ENCODE data around the gene OSTF1.
A peak's percentile ranks its signal among the peaks of the same experiment; 100 is the strongest.

The OSTF1 gene

GRCh38 chr9:75069171-75069570 is 19.1 kb upstream of the OSTF1 start:
- ATAC-seq (no peak), DNase-seq (no peak)
- Mint-ChIP-seq H3K27me3 (no peaks in the 10 kb centered on the region), H3K4me1 (peaks cover 30% of the 10 kb centered on the region), H3K4me3 (no peak overlapping the region), H3K9me3 (no peaks in the 10 kb centered on the region), H3K36me3 (ENCODE audit: low read depth) (peaks cover 4% of the 10 kb centered on the region), H3K27ac (peak overlapping the region; percentile 56)

GRCh38 chr9:75071530-75072122 is 16.7 kb upstream of the OSTF1 start:
- peak; percentile 88 for ATAC-seq
- no peak overlapping the region for H3K4me3 Mint-ChIP-seq
- H3K27me3 Mint-ChIP-seq = no peaks in the 10 kb centered on the region
- H3K27ac Mint-ChIP-seq = peak overlapping the region; percentile 63
- peaks cover 30% of the 10 kb centered on the region for H3K4me1 Mint-ChIP-seq
- H3K36me3 Mint-ChIP-seq (ENCODE audit: low read depth) = peaks cover 5% of the 10 kb centered on the region
- H3K9me3 Mint-ChIP-seq = no peaks in the 10 kb centered on the region
- DNase-seq = peak; percentile 71

DNA sequence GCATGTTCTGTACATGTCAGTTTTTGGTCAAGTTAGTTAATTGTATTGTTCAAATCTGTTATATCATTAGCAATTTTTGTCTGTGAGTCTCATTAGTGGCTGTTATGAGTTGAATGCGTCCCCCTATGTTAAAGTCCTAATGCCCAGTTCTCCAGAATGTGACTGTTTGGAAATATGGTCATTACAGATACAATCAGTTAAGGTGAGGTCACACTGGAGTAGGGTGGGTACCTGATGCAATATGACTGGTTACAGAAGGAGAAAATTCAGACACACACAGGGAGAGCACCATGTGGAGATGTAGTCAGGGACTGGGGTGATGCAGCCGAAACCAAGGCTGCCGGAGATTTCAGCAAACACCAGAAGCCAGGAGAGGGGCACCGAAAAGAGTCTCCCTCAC is 15.4 kb upstream of the OSTF1 start:
- Mint-ChIP-seq H3K4me1 (peaks cover 30% of the 10 kb centered on the region), H3K4me3 (no peak overlapping the region), H3K27ac (peak overlapping the region; percentile 38), H3K9me3 (no peaks in the 10 kb centered on the region), H3K36me3 (ENCODE audit: low read depth) (peaks cover 5% of the 10 kb centered on the region), H3K27me3 (no peaks in the 10 kb centered on the region)
- ATAC-seq = no peak
- no peak for DNase-seq

- no peaks in the 10 kb centered on the region for H3K9me3 Mint-ChIP-seq
- H3K36me3 Mint-ChIP-seq (ENCODE audit: low read depth) = peaks cover 10% of the 10 kb centered on the region
Measured at GRCh38 chr9:75081632-75082031, 6.7 kb upstream of the OSTF1 start.

GRCh38 chr9:75083188-75083970 is 4.9 kb upstream of the OSTF1 start:
- Mint-ChIP-seq H3K4me3 (no peak overlapping the region), H3K9me3 (no peaks in the 10 kb centered on the region), H3K4me1 (peaks cover 41% of the 10 kb centered on the region), H3K27me3 (no peaks in the 10 kb centered on the region), H3K36me3 (ENCODE audit: low read depth) (peaks cover 10% of the 10 kb centered on the region), H3K27ac (peak overlapping the region; percentile 17)
- DNase-seq (peak; percentile 35), ATAC-seq (peak; percentile 24)

More at GRCh38 chr9:75081632-75082031, 6.7 kb upstream of the OSTF1 start:
- DNase-seq (no peak), ATAC-seq (no peak)
- no peaks in the 10 kb centered on the region for H3K27me3 Mint-ChIP-seq
- peaks cover 34% of the 10 kb centered on the region for H3K4me1 Mint-ChIP-seq
- no peak overlapping the region for H3K4me3 Mint-ChIP-seq
- no peak overlapping the region for H3K27ac Mint-ChIP-seq

GRCh38 chr9:75084081-75084672 is 4.1 kb upstream of the OSTF1 start:
- Mint-ChIP-seq H3K27ac (no peak overlapping the region), H3K4me3 (no peak overlapping the region), H3K4me1 (peaks cover 42% of the 10 kb centered on the region), H3K27me3 (no peaks in the 10 kb centered on the region), H3K9me3 (no peaks in the 10 kb centered on the region), H3K36me3 (ENCODE audit: low read depth) (peaks cover 10% of the 10 kb centered on the region)
- ATAC-seq = no peak
- no peak for DNase-seq

DNA sequence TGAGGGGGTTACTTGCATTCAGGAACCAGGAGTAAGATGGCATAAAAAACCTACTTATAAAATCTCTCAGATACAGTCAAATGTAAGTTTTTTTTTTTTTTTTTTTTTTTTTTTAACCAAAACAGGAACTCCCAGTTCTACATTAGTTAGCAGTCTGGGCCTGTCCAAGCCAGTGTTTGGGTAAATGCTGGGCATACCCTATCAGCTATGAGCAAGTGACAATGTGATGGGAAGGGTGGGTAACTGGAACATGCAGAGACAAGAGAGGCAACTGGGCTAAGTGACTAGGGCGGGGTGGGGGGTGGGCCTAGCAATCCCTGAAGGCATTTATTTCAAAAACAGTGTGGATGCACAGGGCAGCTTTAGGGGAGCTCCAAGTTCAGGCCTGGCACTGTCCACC is 2.7 kb upstream of the OSTF1 start:
- Mint-ChIP-seq H3K27me3 (no peaks in the 10 kb centered on the region), H3K36me3 (ENCODE audit: low read depth) (peaks cover 9% of the 10 kb centered on the region), H3K4me1 (peaks cover 55% of the 10 kb centered on the region), H3K27ac (no peak overlapping the region), H3K4me3 (peak overlapping the region; percentile 90), H3K9me3 (no peaks in the 10 kb centered on the region)
- DNase-seq (no peak), ATAC-seq (no peak)

DNA sequence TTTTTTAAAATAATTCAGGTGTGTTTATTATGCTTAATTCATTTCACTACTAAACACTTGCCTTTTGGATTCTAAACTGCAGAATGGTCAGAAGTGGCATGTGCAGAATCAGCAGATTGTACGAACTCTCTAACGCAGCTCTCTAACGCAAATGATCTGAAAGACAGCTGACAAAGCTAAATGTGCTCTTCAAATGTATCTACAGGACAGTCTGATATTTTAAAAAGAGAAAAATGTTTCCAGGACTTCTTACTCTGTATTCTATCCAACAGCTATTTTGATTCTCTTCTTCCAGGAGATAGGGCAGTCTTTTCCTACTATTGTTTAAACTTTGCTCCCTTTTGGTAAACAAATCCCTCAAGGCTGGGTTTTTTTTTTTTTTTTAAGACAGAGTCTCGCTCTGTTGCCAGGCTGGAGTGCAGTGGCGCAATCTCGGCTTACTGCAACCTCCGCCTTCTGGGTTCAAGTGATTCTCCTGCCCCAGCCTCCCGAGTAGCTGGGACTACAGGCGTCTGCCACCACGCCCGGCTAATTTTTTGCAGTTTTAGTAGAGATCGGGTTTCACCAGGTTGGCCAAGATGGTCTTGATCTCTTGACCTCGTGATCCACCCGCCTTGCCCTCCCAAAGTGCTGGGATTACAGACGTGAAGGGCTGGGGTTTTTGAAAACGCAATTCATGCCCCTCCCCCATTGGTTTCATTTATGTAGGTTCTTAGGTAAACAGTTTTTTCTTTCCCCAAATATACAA is 1.6 kb upstream of the OSTF1 start:
- Mint-ChIP-seq H3K36me3 (ENCODE audit: low read depth) (peaks cover 5% of the 10 kb centered on the region), H3K4me3 (peak overlapping the region; percentile 90), H3K9me3 (no peaks in the 10 kb centered on the region), H3K4me1 (peaks cover 64% of the 10 kb centered on the region), H3K27ac (peak overlapping the region; percentile 85), H3K27me3 (no peaks in the 10 kb centered on the region)
- DNase-seq (peak; percentile 14), ATAC-seq (no peak)

GRCh38 chr9:75087289-75087823 is 958 bp upstream of the OSTF1 start:
- Mint-ChIP-seq H3K9me3 (no peaks in the 10 kb centered on the region), H3K4me1 (peaks cover 70% of the 10 kb centered on the region), H3K27me3 (no peaks in the 10 kb centered on the region), H3K4me3 (peak overlapping the region; percentile 90), H3K27ac (peak overlapping the region; percentile 85), H3K36me3 (ENCODE audit: low read depth) (peaks cover 4% of the 10 kb centered on the region)
- ATAC-seq (no peak), DNase-seq (peak; percentile 47)

DNA sequence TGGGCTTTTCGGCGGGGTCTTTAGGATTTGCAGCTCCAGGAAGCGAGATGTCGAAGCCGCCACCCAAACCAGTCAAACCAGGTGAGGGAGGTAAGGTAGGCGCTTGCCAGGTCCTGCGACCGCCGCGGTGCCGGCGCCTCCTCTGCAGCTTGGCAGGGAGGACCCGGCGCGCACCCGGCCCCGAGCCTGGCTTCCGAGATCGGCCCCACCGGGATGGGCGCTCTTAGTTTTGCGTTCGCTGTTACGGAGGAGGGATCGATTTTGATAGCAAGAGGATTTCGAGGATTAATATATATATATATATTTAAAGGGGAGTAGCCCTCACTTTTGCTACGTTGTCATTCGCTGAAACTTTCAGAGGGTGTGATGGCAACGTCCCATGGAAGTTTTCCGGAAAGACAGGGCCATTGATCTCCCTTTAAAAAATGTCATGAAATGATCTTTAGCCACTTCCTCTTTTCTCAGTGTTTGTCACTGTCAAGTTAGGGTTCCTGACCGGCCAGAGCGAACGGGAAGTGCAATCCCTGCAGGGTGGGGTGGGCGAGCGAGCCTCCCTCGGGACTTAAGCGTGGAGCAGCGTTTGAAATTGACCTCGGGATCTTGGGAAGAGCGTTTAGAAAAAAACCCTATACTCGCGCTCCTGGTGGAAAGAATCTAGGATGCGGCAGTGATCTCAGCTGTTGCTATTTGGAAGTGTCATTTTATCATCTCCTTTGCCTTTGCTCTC is 495 bp downstream of the OSTF1 start:
- peaks cover under 1% of the 10 kb centered on the region for H3K36me3 Mint-ChIP-seq (ENCODE audit: low read depth)
- no peaks in the 10 kb centered on the region for H3K9me3 Mint-ChIP-seq
- no peaks in the 10 kb centered on the region for H3K27me3 Mint-ChIP-seq
- H3K4me3 Mint-ChIP-seq = peak overlapping the region; percentile 91
- ATAC-seq = peak; percentile 16
- peaks cover 72% of the 10 kb centered on the region for H3K4me1 Mint-ChIP-seq
- peak; percentile 33 for DNase-seq
- peak overlapping the region; percentile 91 for H3K27ac Mint-ChIP-seq

DNA sequence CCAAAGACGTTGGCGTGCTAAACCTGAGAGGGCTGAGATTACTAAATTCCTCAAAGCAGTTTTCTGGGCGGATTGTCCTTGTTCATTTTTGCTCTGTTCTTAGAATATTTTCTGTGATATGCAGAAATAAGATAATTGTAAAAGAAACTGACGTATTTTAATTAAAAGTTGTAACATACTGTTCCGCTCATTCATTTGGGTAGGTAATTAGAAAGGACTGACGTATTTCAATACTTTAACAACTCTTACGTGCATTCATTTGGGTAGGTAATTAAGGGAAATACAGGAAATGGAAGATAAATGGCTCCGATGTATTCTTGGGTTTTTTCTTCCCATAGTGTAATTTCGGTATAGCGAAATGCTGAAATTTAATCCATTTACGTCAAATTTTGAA is 1.1 kb downstream of the OSTF1 start:
- Mint-ChIP-seq H3K36me3 (ENCODE audit: low read depth) (peaks cover 2% of the 10 kb centered on the region), H3K27me3 (no peaks in the 10 kb centered on the region), H3K27ac (peak overlapping the region; percentile 91), H3K4me3 (peak overlapping the region; percentile 91), H3K4me1 (peaks cover 73% of the 10 kb centered on the region), H3K9me3 (no peaks in the 10 kb centered on the region)
- no peak for ATAC-seq
- DNase-seq = no peak

DNA sequence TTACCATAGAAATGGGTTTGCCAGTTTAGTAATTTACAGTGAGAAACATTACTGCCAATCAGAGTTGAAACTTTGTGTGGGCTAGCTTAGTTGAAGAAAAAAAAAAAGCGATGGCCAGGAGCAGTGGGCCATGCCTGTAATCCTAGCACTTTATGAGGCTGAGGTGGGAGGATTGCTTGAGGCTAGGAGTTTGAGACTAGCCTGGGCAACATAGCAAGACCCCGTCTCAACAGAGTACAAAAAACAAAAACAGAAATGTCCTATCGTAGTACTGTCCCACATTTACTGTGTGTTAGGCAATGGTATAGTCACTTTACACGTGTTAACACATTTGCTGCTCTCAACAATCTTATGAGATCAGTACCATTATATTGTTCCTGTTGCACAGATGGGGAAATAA is 2.3 kb downstream of the OSTF1 start:
- peak overlapping the region; percentile 91 for H3K4me3 Mint-ChIP-seq
- DNase-seq (no peak), ATAC-seq (no peak)
- no peak overlapping the region for H3K27ac Mint-ChIP-seq
- no peaks in the 10 kb centered on the region for H3K27me3 Mint-ChIP-seq
- peaks cover 73% of the 10 kb centered on the region for H3K4me1 Mint-ChIP-seq
- H3K9me3 Mint-ChIP-seq = no peaks in the 10 kb centered on the region
- H3K36me3 Mint-ChIP-seq (ENCODE audit: low read depth) = peaks cover 2% of the 10 kb centered on the region

- Mint-ChIP-seq H3K36me3 (ENCODE audit: low read depth) (peaks cover 5% of the 10 kb centered on the region), H3K27me3 (no peaks in the 10 kb centered on the region), H3K4me1 (peaks cover 71% of the 10 kb centered on the region), H3K4me3 (peak overlapping the region; percentile 15), H3K9me3 (no peaks in the 10 kb centered on the region), H3K27ac (peak overlapping the region; percentile 59)
- DNase-seq = no peak
- no peak for ATAC-seq
Measured at GRCh38 chr9:75092766-75093165, 4.5 kb downstream of the OSTF1 start.

GRCh38 chr9:75096796-75097195 is 8.5 kb downstream of the OSTF1 start:
- Mint-ChIP-seq H3K4me3 (no peak overlapping the region), H3K36me3 (ENCODE audit: low read depth) (peaks cover 9% of the 10 kb centered on the region), H3K4me1 (peaks cover 67% of the 10 kb centered on the region), H3K27me3 (no peaks in the 10 kb centered on the region), H3K27ac (no peak overlapping the region), H3K9me3 (no peaks in the 10 kb centered on the region)
- DNase-seq (no peak), ATAC-seq (no peak)

All from activated naive CD8-positive, alpha-beta T cell treated with anti-CD3 and anti-CD28 coated beads, Interleukin-2, amount 50 U/mL, for 24 hours (primary cell).